Measurements from ENCODE around the gene RPP30.

DNA sequence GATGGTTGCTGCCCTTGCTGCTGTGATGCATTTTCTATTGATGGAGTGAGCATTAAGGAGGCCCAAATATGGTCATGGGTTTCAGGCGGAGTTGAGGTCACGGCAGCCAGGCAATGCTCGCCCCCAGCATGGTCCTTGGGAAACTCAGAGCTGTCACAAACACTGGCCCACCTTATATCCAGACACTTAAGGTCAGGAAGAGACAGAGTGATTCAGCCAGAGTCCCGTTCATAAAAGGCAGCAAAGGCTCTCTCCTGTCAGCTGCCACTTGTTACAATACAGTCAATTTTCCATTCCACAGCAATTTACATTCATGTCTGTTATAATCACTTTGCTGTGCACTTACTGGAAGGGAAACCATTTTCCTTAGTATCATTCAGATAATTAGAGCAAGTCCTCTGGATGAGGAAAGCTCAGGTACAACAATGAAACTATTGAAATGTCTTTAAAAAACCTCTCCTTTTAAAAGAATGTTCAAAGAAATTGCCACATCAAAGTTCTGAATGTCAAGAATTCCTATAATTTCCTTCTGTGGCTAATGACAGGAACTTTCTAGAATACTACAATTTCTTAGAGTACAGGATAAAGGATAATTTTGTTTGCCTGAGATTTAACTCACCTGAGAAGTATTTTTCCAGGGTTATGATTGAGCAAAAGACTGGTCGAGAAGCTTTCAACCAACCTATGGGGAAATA, 64.0 kb downstream of the RPP30 start:
- TF ChIP-seq, protein P1, sequence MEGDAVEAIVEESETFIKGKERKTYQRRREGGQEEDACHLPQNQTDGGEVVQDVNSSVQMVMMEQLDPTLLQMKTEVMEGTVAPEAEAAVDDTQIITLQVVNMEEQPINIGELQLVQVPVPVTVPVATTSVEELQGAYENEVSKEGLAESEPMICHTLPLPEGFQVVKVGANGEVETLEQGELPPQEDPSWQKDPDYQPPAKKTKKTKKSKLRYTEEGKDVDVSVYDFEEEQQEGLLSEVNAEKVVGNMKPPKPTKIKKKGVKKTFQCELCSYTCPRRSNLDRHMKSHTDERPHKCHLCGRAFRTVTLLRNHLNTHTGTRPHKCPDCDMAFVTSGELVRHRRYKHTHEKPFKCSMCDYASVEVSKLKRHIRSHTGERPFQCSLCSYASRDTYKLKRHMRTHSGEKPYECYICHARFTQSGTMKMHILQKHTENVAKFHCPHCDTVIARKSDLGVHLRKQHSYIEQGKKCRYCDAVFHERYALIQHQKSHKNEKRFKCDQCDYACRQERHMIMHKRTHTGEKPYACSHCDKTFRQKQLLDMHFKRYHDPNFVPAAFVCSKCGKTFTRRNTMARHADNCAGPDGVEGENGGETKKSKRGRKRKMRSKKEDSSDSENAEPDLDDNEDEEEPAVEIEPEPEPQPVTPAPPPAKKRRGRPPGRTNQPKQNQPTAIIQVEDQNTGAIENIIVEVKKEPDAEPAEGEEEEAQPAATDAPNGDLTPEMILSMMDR (IDR thresholded peaks at IDR 0.05; ENCODE audit: low read depth, low read length, missing input control), result no peak
- TF ChIP-seq, protein P2, sequence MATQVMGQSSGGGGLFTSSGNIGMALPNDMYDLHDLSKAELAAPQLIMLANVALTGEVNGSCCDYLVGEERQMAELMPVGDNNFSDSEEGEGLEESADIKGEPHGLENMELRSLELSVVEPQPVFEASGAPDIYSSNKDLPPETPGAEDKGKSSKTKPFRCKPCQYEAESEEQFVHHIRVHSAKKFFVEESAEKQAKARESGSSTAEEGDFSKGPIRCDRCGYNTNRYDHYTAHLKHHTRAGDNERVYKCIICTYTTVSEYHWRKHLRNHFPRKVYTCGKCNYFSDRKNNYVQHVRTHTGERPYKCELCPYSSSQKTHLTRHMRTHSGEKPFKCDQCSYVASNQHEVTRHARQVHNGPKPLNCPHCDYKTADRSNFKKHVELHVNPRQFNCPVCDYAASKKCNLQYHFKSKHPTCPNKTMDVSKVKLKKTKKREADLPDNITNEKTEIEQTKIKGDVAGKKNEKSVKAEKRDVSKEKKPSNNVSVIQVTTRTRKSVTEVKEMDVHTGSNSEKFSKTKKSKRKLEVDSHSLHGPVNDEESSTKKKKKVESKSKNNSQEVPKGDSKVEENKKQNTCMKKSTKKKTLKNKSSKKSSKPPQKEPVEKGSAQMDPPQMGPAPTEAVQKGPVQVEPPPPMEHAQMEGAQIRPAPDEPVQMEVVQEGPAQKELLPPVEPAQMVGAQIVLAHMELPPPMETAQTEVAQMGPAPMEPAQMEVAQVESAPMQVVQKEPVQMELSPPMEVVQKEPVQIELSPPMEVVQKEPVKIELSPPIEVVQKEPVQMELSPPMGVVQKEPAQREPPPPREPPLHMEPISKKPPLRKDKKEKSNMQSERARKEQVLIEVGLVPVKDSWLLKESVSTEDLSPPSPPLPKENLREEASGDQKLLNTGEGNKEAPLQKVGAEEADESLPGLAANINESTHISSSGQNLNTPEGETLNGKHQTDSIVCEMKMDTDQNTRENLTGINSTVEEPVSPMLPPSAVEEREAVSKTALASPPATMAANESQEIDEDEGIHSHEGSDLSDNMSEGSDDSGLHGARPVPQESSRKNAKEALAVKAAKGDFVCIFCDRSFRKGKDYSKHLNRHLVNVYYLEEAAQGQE (IDR thresholded peaks at IDR 0.05), result no peak
- TF ChIP-seq NR2F2 (IDR thresholded peaks at IDR 0.05), result no peak
- no peak for TF ChIP-seq EGR1 (IDR thresholded peaks at IDR 0.05; ENCODE audit: low read depth in 2 of 2)
- no peak for TF ChIP-seq TAF1 (conservative IDR thresholded peaks at IDR 0.05)
- no peak for TF ChIP-seq RAD21 (IDR thresholded peaks at IDR 0.05)
- TF ChIP-seq, protein P3, sequence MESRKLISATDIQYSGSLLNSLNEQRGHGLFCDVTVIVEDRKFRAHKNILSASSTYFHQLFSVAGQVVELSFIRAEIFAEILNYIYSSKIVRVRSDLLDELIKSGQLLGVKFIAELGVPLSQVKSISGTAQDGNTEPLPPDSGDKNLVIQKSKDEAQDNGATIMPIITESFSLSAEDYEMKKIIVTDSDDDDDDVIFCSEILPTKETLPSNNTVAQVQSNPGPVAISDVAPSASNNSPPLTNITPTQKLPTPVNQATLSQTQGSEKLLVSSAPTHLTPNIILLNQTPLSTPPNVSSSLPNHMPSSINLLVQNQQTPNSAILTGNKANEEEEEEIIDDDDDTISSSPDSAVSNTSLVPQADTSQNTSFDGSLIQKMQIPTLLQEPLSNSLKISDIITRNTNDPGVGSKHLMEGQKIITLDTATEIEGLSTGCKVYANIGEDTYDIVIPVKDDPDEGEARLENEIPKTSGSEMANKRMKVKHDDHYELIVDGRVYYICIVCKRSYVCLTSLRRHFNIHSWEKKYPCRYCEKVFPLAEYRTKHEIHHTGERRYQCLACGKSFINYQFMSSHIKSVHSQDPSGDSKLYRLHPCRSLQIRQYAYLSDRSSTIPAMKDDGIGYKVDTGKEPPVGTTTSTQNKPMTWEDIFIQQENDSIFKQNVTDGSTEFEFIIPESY (IDR thresholded peaks at IDR 0.05), result no peak
- TF ChIP-seq, protein P4, sequence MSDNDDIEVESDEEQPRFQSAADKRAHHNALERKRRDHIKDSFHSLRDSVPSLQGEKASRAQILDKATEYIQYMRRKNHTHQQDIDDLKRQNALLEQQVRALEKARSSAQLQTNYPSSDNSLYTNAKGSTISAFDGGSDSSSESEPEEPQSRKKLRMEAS (IDR thresholded peaks at IDR 0.05), result no peak
- TF ChIP-seq SP1 (IDR thresholded peaks at IDR 0.05), result no peak
- TF ChIP-seq RXRA (IDR thresholded peaks at IDR 0.05), result no peak
- TF ChIP-seq, protein P5, sequence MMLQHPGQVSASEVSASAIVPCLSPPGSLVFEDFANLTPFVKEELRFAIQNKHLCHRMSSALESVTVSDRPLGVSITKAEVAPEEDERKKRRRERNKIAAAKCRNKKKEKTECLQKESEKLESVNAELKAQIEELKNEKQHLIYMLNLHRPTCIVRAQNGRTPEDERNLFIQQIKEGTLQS (IDR thresholded peaks at IDR 0.05), result no peak
- no peak for TF ChIP-seq HNF4A (conservative IDR thresholded peaks at IDR 0.05)
- TF ChIP-seq YY1 (IDR thresholded peaks at IDR 0.05), result no peak
- no peak for TF ChIP-seq FOXA1 (IDR thresholded peaks at IDR 0.05)

Data from liver (tissue), 3 donors.